DMS153 treated with DMSO at 0.1 percent for 48 hours (cell line): ENCODE results near the gene HEYL.

ENCODE experiments used
- DNase-seq: peaks from one replicate; lab custom pipeline; 2025; ENCODE audit not compliant: unreplicated experiment; lab: John Stamatoyannopoulos, UW

Gene HEYL

GRCh38 chr1:39642796-39643195 is 3.4 kb upstream of the HEYL start:
- DNase-seq: no peak

GRCh38 chr1:39640861-39641260 is 1.4 kb upstream of the HEYL start:
- DNase-seq: no peak

GRCh38 chr1:39638965-39639304 is 508 bp downstream of the HEYL start:
- DNase-seq: no peak

- no peak for DNase-seq
Observed at GRCh38 chr1:39637361-39637760, 2.1 kb downstream of the HEYL start.

GRCh38 chr1:39635871-39636210 is 3.6 kb downstream of the HEYL start:
- DNase-seq: no peak

- no peak for DNase-seq
Observed at GRCh38 chr1:39635205-39635870, 4.1 kb downstream of the HEYL start.

- no peak for DNase-seq
Observed at GRCh38 chr1:39633422-39633821, 6.0 kb downstream of the HEYL start.

DNA sequence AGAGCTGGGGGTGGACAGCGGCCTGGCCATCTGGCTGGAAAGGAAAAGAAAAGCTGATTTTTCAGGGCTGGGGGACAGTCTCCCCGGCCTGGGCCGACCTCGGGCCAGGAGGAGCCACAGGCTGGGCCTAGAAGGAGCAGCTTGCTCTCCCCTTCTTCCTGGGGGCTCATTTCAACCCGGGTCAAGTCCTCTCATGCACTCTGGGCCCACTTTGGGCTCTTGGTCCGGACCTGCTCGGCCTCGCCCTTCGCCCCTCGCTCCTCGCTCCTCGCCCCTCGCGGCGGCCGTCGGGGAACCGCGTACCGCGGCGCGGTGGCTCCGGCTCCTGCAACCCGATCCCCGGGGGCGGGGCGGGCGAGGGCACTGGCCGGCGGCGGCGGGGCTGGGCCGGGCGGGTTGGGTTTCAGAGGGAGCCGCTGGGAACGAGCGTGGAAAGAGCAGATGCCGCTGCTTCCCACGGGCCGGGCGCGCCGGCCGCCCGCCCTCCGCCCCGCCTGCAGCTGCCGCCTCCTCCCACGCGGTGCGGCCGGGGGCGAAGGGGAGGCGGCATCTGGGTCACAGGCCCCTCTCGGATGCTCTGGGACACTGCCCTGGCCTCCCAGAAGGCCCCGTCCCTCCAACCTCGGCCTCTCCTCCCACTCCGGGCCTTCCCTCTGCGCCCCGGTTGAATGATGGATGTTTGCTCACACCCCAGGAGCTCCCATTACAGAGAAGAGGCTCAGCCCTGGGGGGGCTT is 6.6 kb downstream of the HEYL start:
- peak; percentile 26 for DNase-seq

GRCh38 chr1:39632323-39632681 is 7.1 kb downstream of the HEYL start:
- no peak for DNase-seq

DNA sequence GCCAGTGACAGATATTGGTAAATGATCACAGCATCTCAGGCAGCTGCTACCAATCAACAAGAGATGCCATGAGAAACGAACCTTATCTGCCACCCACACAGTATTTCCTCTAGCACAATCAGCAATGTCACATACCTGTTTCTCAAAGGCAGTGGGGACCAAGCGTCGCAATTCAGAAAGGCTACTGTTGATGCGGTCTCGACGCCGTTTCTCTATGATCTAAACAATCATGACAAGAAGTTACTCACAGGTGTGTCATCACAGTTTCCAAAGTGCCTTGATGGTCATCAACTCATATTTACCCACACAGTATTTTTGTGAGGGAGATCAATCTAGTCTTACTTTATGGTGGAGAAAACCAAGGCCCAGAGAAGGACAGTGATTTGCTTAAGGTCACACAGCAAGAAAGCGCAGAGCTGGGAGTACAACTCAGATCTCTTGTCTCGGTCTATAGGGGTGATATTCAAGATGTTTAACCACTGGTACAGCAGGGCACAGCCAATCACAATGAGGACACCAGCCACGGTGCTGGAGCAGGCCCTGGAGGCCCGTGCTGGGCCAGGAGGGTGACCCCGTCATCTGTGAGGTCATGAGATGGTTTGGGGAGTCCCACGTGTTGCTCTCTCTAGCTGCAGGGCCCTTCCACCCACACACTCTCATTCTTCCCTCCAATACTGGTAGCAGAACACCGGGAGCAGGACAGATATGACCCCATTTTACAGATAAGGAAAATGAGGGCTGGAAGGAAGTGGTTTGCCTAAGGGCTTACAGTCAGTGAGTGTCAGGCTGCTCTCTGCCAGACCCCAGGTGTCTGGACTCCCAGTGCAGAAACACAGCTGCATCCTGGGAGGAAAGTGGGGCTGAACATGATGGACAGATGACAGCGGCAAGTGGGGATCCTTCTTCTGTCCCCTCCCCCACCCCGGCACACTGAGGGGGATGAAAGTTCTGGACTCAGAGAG is 7.8 kb downstream of the HEYL start:
- DNase-seq: no peak

DNA sequence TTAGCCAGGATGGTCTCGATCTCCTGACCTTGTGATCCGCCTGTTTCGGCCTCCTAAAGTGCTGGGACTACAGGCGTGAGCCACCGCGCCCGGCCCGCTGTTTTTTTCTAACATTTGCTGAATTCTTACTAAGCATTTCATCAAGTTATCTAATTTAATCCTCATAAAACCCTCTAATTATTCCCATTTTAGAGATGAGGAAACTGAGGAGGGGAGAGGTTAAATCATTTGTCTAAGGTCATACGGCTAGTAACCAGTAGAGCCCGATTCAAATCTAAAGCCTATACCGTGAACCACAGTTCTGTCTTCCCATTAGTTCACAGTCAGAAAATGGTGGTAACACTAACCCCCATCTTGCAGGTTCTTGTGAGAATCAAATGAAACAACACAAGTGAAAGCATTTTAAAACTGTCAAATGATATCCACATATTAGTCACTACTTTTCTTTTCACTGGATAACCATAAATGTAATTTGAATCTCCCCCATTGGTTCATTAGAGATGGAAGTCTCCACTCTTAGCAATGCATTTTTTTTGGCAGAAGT is 10.6 kb downstream of the HEYL start:
- DNase-seq: no peak

DNA sequence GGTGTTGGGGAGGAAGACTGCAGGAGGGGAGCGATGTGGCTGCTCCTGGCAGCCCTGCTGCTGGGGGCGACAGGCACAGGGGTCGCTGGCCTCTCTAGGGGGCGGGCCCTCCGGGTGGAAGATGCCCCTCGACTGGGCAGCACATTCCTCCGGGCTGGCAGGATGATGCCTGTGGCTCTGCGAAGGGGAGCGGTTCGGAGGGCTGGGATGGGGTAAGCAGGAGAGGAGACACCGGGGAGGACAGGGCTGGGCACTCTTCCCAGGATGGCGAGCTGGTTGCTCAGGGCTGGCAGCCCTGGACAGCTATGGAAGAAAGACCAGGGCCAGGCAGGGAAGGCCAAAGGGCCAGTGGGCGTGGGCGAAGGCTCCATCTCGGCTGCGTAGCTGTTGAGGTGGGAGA is 12.8 kb downstream of the HEYL start:
- DNase-seq: no peak

- no peak for DNase-seq
Observed at GRCh38 chr1:39625462-39626273, 13.8 kb downstream of the HEYL start.

DNA sequence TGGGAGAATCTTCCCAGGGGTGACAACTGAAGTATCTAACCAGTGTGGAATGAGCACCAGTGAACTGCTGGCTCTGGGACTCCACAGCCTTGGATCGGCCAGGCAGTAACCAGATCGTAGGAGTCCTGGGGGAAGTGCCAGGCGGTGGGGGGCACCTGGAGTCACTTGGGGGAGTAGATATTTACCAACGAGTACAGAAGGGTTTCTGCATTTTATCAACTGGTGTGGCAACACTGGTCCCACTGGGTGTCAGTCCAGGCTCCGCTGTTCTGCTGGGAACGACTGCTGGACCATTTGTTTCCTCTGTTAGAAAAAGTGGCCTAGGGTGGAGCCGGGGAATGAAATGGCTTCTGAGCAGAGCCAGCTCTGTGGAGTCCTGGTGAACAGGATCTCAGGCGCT is 14.4 kb downstream of the HEYL start:
- no peak for DNase-seq

DNA sequence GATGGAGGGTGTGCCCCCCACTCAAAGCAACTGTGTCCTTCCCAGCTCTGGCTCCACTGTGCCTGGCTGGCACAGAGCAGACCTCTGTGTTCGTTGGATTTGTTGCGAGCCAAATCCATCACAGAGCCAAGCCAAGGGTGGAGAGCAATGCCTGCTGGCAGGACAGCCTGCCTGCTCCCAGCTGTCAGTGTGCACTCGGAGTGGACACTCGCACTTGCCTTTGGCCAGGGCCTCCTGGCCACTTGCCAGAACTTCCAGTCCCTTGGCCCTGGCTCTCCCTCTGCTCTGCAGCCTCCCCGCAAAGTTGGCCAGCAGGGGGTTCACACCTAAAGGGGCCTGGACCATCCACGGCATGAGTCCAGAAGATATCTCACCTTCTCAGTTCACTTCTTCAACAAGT is 16.4 kb downstream of the HEYL start:
- no peak for DNase-seq

DNA sequence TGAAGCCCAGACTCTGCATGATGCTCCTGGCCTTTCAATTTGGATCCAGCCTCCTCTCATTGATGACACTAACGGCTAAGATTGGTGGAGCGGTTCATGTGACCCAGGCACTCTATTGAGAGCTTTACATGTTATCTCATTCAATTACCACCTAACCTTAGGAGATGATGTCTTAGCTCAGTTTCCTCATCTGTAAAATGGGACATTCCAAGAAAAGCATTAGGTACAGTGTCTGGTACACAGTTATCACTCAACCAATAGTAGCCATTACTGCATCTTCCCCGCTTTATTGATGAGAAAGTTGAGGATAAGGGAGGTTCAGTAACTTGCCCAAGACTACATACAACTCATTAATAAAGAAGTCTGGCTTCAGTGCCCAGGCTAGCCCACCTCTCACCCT is 17.0 kb downstream of the HEYL start:
- DNase-seq: no peak

- no peak for DNase-seq
Observed at GRCh38 chr1:39620659-39621165, 18.7 kb downstream of the HEYL start.

DNA sequence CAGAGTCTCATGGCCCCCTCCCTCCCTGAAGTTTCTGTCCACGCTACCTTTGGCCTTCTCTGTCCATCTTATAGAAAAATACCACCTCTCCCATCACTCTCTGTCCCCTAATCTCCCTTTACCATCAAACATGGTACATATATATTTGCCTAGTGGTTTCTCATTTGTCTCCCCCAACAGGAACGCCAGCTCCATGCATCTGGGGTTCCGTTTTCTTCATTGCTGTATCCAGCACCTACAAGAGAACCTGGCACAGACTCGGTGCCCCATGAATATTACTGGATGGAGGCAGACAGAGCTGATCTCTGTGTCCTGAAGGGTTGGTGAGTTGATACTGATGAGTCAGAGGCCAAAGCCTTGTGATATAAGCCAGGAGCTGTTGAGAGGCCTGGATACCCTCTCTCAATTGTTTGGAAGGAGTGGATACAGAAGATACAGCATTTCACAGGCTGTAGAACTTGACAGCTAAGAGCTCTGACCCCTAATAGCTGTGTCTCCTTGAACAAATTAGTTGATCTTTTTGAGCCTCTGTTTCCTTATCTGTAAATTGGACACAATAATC is 21.9 kb downstream of the HEYL start:
- no peak for DNase-seq

DNA sequence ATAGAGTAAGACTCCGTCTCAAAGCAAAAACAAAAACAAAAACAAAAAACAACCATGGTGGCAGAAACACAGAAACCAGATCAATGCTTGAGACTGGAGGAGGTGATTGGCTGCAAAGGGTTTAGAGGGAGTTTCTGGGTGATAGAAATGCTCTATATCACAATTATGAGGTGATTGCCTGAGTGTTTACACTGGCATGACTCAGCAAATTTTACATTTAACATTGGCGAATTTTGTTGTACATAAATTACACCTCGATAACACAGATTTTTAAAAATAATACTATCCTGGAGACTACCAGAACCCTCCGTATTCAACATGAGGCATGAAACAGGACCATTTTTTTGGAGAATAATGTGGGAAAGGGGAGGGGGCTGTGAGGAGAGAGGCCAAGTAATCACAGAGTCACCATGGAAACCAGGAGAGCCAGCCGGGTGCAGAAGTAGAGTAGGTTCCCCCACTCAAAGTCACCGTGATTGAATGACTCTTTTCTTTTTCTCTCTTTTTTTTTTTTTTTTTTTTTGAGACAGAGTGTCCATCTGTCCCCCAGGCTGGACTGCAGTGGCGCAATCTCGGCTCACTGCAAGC is 24.3 kb downstream of the HEYL start:
- DNase-seq: no peak

DNA sequence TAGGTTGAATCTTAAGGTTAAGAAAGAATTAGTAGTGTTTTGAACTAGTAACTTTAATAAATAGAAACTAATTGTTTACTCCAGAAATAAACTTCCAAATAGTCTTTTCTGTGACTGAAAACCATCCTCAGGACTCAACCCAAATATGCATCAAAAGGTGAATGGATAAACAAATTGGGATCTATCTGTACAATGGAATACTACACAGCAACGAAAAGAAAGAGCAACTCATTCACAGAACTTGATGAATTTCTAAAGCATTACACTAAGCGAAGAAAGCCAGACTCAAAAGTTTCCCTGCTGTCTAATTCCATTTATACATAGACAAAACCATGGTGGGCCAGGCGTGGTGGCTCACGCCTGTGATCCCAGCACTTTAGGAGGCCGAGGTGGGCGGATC is 25.0 kb downstream of the HEYL start:
- DNase-seq: no peak
